IPS-18c (cell line): Measurements from ENCODE around the gene SPTBN2.
"Not testable (repeated sequence)": the region's sequence is repeated elsewhere in the genome, so short reads cannot be mapped to it uniquely, and the experiment has no call there.

Source experiments
- H3K4me3 ChIP-seq: 2 replicates; pipeline ENCODE4 v1.7.0; 2013; ENCODE audit warnings: low read depth, mild to moderate bottlenecking, low read length, moderate library complexity; ENCODE audit not compliant: insufficient read depth
- H3K9me3 ChIP-seq: one replicate; pipeline ENCODE4 v1.6.1; 2013; ENCODE audit warnings: mild to moderate bottlenecking, low read length, moderate library complexity; ENCODE audit not compliant: control insufficient read depth, insufficient read depth

Gene SPTBN2

DNA sequence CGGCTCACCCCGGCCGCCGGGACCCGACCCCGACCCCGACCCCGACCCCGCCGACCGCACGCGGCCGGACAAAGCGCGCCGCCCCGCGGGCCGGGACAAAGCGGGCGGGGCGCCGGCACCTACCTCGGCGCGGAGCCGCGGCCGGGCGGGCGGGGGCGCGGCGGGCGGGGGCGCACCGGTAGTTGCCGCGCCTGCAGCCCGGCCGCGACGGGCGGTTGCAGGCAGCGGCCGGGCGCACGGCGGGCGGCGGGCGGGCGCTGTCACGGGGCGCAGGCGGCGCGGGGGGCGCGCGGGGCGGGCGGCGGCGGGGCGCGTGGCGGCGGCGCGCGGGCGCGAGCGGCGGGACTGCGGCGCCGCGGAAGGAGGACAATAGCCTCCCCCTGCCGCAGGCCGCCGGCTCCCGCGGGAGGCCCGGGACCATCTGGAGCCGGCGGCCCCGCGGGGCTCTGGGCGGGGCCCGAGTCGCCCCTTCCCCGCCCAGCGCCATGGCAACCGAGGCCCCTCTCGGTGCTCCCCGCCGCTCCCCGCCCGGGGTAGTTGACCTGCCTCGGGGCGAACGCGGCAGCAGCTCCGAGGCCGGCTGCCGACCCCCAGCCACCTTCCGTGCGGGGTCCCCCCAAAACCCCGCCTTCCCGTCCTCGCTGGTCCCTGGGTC lies 851 bp downstream of the SPTBN2 start:
- no peaks in the 10 kb centered on the region for H3K9me3 ChIP-seq
- H3K4me3 ChIP-seq: peak overlapping the region; percentile 67

DNA sequence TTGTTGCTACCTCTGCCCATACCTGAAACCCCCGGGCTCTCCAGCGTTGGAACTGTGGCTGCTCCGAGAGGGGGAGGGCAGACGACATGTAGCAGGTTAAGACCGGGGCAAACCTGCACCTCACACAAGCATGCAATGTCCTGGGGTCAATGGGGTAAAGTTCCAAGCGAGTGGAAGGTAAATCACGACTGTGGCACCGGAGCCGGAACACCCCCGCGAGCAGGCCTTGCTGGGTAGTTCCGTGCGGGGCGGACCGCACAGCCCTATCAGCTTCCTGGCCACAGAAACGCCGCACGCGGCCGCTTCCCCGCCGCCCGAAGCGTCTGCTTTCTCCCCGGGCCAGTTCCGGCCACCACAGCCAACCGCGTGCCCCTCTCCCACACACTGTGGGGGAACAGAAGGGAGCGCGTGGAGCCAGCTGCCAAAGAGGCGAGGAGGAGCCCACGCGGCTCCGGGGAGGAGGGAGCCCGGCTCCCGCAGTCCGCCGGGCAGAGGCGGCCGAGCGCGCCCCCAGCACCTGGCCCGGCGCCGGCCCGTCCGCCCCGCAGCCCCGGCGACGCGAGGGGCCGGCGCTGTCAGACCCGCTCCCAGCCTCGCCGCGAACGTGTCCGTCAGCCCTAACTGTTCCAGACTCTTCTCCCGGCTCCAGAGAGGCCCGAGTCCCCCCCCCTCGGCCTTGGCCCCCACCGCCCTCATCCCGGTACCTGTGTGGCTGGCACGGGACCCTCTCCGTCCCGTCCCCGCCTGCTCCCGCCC lies 1.6 kb downstream of the SPTBN2 start:
- H3K4me3 ChIP-seq: peak overlapping the region; percentile 50
- no peaks in the 10 kb centered on the region for H3K9me3 ChIP-seq

DNA sequence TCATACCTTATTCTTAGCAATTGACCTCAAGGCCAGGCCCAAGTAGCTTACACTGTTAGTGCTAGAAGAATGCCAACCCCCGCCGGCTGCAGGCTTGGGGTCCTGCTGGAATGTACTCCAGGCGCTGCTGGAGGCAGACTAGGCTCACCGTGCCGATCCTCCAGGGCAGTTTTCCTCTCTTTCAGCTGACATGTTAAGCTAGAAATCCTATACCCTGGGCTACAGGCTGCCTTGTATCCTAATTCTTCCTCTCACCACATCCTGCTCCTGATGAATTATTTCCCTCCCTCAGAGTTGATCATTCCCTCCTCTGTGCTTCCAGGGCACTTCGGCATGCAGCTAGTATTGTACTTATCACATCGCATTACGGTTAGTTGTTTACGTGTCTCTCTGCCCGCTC lies 3.4 kb downstream of the SPTBN2 start:
- no peak overlapping the region for H3K4me3 ChIP-seq
- H3K9me3 ChIP-seq: no peaks in the 10 kb centered on the region

DNA sequence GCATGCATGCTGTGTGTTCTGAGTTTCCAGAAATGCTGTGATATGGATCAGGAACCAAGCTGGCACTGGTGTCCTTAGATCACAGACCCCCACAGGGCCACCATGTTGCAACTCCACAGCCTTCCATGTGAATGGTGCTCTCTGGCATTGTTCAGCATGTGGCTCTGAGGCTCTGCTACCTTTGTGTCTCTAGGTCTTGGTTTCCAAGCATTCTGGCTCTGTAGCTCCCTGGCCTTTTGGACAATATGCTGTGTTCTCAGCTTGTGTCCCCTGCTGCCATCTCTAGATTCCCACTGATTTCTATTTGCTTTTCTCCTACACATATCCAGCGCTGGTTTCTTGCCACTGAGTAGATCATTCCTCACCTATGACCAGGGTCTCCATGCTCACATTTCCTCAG lies 3.9 kb downstream of the SPTBN2 start:
- Histone ChIP-seq H3K9me3 (no peaks in the 10 kb centered on the region), H3K4me3 (no peak overlapping the region)

DNA sequence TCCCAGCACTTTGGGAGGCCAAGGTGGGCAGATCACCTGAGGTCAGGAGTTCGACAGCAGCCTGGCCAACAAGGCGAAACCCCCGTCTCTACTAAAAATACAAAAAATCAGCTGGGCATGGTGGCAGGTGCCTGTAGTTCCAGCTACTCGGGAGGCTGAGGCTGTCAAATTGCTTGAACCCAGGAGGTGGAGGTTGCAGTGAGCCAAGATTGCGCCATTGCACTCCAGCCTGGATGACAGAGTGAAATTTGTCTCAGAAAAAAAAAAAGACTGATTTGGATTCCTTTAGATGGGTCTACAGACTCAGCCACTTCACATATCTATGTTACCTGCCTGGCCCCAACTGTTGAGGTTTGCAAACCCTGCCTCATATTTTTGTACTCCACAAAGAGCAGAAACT lies 4.8 kb downstream of the SPTBN2 start:
- not testable (repeated sequence) for H3K9me3 ChIP-seq, H3K4me3 ChIP-seq

DNA sequence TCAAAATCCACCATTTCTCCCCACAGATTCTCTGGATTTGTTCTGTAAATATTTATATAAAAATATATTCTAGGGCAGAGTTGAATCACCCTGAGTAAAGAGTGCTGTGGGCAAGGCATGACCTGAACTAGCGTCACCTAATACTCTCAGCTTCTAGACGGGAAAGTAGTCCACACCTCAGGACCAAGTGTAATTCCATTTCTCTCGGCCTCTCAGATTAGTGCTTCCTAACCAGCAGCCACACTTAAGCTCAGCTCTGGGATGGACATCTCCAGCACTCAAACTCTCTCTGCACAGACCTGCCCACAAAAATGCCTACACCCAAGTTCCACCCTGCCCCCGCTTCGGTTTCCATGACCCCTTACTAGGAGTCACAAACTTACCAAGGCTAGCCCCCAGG lies 5.3 kb downstream of the SPTBN2 start:
- no peaks in the 10 kb centered on the region for H3K9me3 ChIP-seq
- H3K4me3 ChIP-seq: no peak overlapping the region

DNA sequence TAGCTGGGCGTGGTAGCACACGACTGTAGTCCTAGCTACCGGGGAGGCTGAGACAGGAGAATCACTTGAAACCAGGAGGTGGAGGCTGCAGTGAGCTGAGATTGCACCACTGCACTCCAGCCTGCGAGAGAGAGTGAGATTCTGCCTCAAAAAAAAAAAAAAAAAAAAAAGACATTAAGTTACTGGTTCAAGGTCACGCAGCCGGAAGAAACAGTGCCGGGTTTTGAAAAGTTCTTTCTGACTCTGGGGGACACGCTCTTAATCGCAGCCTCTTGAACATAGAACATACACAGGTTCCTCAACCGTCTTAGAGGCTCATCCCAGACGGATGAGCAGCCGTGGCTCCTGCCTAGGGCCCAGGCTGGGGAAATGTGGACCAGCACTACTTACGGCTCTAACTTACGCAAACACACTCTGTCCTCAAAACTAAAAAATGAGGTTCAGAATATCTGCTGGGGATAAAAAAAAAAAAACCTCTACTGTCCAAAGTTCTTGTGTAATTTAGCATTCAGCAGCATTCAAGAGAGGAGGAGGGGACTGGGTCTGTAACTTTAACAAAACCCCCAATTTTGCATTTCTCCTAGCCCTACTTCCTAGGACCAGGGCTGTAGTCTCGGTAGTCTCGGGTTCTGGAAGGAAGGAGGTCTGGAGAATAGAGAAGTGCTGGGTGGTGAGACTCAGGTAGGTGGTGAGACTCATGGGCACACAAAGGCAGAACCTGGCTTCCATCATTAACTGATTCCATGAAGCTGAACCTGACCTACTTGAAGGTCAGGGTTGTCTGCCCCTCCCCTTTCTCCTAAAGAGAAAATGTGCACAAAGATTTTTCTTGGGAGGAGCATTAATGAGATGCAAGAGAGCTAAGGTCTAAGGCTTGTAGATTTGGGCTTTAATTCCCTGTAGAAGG lies 6.0 kb downstream of the SPTBN2 start:
- H3K4me3 ChIP-seq: no peak overlapping the region

DNA sequence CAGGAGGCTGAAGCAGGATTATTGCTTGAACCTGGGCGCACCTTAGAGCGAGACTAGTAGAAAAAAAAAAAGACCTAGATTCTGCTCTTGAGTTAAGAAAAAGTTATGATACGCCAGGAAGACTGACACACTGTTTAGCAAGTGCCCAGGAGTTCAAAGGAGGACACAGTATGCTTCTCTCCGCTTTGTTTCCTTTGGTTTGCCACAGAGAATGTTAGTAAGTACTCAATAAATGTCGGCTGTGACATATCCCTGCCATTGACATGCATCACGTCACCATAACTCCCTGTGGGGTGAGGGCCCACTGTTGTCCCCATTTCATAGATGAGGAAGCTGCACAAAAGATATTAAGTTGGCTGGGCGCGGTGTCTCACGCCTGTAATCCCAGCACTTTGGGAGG lies 7.1 kb downstream of the SPTBN2 start:
- Histone ChIP-seq H3K4me3 (no peak overlapping the region), H3K9me3 (no peaks in the 10 kb centered on the region)

More for the DNA sequence above, 6.0 kb downstream of the SPTBN2 start:
- H3K9me3 ChIP-seq: no peaks in the 10 kb centered on the region

DNA sequence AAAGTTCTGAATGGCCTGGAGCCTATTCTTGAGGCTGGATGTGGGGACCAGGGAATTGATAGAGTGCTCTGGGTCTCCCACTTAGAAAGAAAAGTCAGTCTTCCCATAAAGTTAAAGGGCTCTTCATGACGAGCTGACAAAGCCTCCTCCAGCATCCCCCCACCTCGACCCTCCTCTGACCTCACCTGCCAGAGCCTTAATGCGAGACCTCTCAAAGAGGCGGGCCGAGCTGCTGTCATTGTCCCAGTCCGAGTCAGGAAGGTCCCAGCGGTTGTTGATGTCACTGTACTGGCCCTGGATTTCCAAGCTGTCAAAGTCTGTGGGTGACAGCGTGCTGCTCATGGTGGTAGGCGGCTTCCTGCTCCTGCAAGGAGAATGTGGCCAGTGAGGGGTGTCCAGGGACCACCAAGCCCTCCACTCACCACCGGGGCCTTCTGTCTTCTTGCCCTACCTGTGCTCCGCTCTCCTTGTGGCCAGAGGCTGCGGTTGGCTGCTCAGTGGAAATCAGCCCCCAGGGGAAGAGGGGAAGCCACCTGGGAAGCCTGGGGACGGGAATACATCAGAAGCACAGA lies 8.0 kb downstream of the SPTBN2 start:
- no peak overlapping the region for H3K4me3 ChIP-seq
- no peaks in the 10 kb centered on the region for H3K9me3 ChIP-seq

DNA sequence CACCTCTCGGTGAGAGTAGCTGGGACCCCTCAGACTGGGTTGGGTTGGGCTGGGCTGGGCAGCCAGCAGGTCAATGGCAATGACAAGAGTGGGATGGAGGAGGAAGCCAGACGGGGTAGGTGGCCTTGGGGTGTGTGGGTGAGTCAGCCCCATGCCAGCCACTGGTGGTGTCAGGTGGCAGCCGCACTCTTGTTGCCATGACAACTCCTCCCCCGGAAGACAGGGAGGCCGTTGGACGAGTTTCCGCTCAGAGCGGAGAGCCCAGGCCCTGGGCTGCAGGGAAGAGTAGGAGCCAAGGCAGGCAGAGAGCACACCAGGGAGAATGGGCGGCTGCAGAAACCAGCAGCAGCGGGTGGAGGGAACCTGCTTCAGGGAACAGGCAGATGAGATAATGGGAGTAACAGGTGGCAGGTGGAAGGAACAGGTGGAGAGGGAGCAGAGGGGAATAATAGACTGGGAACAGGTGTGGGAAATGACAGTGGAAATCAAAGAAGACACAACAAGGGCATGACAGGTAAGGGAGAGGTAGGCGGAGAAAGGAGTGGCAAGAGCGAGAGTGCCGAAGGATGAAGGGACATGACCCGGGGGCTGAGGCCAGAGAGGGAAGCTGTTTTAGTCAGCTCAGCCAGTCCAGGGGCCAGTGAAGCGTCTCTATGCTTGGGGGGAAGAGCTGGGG lies 8.7 kb downstream of the SPTBN2 start:
- Histone ChIP-seq H3K9me3 (no peaks in the 10 kb centered on the region), H3K4me3 (no peak overlapping the region)

DNA sequence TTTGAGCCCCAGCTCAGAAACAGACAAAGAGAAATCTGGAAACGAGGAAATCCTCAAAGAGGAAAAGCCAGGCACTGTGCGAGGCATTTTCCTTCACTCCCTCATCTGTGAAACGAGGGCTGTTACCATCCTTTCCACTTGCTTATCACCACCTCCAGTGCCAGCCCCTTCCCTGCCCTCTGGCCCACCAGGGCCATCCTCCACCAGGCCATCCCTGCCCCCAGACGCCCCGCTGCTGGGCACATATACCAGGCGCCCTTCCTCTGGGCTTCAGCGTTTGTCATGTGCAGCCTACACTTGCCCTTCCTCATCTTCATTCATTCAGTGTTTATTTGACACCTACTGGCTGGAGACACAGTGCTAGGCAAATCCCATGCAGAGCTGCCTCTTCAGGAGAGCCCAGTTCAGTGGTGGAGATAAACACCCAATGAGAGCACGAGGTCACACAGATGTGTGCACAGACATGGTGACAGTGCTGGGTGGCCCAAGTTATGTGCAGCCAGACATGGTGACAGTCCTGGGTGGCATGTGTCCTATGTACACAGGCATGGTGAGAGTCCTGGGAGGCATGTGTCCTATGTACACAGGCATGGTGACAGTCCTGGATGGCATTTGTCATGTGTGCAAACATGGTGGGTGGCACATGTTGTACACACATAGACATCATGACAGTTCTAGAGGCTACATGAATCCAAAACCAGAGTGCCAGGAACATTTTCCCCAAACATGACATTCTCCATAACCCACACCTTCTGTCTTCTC lies 9.7 kb downstream of the SPTBN2 start:
- no peaks in the 10 kb centered on the region for H3K9me3 ChIP-seq
- H3K4me3 ChIP-seq: no peak overlapping the region

DNA sequence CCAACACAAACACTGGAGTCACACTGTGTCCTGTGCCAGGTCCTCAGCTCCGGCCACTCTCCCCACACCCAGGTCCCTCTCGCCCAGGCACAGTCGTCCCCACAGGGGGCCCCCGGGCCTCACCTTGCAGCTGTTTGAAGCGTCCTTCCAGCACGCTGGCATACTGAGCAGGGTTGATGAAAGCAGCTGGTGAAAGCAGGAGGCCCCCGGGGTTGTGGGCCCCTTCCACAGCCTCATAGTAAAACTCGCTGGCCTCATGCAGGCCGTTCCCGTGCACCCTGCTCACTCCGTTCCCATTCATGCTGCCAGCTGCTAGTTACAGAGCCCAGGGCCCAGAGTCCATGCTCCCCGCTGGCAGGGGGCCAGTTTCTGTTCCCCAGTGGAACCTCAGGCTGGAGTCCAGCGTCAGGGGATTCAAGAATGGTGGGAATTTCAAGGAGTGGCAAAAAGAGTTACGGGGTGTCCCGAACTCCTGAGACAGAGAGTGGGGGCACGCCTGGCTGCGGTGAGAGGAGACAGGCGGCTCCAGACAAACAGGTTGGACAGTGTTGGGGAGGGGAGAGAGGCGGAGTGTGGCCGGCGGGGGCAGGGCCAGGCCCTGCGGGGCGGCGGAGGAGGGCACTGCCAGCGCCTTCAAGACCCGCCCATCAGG lies 10.6 kb downstream of the SPTBN2 start:
- no peaks in the 10 kb centered on the region for H3K9me3 ChIP-seq
- H3K4me3 ChIP-seq: no peak overlapping the region

DNA sequence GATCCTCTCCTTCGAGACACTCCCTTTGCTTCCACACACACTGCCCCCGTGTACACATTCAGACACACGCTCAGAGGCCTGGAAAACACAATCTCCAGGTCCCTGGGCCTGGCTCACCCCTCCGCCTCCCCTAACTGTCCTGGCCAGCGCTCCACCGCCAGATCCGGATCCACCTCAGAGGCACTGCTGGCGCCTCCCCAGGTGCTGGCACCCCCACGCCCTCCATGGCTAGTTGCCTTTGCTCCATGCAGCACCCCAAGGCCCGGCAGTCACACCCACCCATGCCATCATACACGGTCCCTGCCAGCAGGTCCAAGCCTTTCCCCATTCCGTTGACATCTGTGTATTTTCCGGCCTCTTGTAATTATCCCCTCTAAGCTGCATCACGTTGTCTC lies 11.1 kb downstream of the SPTBN2 start:
- no peaks in the 10 kb centered on the region for H3K9me3 ChIP-seq

DNA sequence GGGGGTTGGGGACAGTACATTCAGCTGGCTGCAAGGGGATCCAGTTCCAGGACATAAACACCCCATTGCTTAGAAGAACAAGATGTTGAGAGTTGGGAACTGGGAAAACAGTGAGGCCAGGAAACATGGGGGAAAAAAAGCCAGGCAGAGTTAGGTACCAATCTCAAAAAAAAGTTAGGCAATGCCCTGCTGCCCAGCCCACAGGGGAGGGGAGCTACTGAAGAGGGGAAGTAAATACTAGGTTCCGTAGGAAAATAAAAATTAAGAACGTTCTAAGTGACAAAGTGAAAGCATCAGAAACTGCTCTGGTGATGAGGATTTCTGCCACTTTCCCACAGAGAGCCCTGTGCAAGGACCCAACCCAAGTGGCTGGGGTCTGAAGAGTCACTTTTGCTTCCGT lies 12.0 kb downstream of the SPTBN2 start:
- H3K4me3 ChIP-seq: no peak overlapping the region
- H3K9me3 ChIP-seq: no peaks in the 10 kb centered on the region

More for the DNA sequence above, 11.1 kb downstream of the SPTBN2 start:
- no peak overlapping the region for H3K4me3 ChIP-seq

DNA sequence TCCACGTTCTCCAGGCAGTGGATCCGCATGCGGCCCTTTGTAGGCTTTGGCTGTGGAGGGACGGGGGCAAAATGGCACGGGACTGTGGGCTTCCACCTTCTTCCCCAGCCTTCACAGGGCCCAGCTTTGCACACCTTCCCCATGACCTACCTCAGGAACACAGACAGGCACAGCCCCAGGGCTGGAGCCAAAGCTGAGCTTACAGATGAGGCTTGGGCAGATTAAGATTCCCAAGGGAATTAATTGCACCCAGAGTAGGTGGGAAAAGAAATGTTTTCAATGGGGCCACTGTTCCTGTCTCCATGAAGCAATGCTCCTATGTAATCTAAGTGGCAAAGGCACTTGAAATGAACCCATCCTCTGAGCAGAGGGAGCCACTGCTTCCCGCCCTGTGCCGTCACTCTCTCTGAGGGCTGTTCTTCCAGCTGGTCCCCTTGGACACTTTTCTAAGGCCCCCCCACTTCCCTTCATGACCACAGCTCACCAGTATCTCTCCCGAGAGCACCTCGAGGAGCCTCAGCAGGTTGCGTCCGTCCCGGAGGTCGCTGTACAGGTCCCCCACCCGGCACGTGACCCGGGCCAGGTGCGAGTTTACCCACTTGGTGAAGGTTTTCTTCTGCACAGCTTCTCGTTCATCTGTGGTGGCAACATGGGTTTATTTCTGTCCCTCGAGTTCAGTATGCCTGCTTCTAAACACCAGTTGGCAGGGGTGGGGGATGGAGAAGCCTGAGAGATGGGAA lies 13.5 kb downstream of the SPTBN2 start:
- H3K9me3 ChIP-seq: no peaks in the 10 kb centered on the region
- H3K4me3 ChIP-seq: no peak overlapping the region
